DMS153 treated with DMSO at 0.1 percent for 48 hours (cell line): Measurements from ENCODE around the gene ARMC10.
"Not testable (repeated sequence)": the region's sequence is repeated elsewhere in the genome, so short reads cannot be mapped to it uniquely, and the experiment has no call there.

Experiments used
- DNase-seq: peaks from one replicate; lab custom pipeline; 2025; ENCODE audit not compliant: unreplicated experiment; lab: John Stamatoyannopoulos, UW

Gene ARMC10

DNA sequence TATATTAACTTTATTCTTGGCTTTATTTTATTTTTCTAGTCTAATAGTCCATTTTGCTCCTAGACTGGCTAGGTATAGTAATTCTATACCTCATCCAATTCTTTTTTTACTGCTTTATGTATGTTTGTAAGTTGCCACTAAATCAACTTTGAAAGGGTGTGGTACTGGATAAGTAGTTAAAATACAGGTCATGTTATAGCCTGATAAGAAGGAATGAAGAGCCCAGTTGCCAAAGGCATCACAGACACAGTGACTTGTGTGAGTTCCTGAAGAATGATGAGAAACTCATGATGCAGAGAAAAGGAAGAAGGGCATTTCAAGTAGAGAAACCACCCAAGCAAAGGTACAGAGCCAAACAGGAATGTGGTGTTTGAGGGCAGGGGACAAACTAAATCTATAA is 46.7 kb downstream of the ARMC10 start:
- no peak for DNase-seq

DNA sequence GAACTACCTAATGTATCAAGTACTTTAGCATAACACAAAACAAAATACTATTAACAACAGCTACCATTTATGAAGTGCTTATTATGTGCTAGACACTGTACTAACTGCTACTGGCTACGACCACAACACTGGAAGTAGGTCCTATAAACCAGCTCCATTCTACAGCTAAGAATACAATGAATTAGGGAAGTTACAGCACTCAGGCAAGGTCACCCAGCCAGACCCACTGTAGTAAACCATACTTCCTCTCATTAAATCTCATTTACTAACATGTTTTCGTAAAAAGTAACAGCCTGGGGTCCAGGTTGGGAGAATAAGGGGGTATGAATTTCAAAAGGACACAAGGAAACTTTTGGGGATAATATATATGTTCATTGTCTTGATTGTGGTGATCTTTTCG is 48.6 kb downstream of the ARMC10 start:
- DNase-seq: no peak

DNA sequence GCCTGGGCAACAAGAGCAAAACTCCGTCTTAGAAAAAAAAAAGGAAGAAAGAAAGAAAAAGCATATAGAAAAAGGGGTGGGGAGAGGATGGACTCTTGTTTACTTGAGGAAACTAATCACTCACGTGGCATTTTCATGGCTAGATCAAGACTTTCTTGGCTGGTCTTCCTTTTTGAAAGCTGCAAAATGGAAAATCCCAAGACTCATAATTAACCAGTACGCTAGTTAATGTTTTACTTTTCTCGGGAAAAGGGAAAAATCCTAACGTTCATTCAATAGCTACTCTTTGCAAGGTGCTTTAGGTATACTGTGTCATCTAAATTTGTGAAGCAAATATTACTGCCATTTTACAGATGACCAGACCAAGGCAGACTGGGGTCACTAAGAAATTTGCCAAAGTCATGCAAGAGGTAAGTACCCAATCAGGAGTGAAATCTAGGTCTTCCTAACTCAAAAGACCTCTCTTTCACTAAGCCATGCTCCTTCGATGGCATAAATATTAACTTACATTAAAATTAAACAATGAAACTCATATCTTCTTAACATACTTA is 49.6 kb downstream of the ARMC10 start:
- no peak for DNase-seq

DNA sequence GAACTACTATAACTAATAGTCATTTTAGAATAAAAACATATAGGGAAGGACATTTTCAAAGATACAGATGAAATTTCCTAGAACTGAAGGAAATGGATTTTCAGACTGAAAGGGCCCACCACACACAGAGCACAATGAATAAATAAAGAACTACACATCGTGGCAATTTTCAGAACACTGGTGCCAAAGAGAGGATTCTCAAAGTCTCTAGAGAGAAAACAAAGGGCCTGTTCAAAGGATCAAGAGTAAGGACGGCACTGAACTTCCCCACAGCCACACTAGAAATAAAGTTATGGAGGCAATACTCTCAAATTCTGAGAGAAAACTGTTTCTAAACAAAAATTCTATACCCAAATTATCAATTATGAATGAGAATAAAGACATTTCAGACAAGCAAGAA is 52.1 kb downstream of the ARMC10 start:
- DNase-seq: no peak

DNA sequence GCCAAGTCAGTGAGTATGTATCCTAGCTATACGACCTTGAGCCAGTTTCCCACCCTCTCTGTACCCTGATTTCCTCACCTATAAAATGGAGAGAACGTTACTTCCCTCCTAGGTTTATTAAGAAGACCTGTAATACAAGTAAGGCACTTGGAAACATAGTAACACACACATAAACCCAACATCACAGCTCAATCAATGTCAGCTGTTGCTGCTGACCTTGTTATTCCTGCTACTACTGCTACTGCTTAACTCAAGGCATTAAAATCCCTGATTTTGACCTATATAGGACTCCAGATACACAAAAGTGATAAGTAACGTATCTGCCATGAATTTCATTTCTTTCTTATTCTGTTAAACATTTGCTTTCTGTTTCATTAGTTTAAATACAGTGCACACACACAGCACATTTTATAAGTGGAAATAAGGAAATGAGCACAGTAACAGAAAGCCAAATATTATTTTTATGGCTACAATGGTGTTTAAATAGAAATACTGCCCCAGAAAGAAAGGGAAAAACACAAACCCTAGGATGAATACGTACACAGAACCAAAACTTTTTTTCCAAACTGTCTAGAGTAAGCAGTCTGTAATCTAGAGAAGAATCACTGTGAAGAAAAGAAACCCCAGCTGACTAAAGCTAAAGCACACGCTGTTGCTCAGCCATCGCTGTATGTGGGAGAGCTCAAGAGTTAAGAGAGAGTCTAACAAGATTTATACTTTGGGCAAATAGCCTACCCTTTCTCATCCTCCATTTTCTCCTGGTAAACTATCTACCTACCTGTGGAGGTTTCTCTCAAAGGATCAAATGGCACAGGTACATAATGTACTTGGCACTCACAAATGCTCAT is 55.0 kb downstream of the ARMC10 start:
- DNase-seq: no peak

DNA sequence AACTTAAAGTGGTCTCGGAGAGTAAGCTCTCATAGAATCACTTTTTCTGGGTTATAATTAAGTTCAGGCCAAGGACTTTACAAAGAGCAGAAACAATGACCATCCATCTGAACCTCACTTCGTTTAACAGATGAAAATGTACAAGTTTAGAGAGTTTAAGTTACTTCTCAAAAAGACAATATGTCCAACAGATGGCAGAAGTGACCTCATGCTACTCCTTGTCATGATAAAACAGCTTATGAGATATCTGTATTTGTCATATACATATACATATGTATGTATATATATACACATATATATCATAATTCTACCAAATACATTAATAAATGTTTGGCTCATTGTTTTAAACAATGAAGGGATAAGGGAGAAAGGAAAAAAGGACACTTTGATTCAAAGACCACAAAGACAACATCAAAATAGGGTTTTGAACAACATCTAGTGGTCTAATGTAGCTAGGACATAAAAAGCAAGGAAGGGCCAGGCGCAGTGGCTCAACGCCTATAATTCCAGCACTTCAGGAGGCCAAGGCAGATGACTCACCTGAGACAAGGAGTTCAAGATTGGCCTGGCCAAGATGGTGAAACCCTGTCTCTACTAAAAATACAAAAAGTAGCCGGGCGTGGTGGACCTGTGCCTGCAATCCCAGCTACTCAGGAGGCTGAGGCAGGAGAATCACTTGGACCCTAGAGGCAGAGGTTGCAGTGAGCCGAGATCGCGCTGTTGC is 56.1 kb downstream of the ARMC10 start:
- no peak for DNase-seq

DNA sequence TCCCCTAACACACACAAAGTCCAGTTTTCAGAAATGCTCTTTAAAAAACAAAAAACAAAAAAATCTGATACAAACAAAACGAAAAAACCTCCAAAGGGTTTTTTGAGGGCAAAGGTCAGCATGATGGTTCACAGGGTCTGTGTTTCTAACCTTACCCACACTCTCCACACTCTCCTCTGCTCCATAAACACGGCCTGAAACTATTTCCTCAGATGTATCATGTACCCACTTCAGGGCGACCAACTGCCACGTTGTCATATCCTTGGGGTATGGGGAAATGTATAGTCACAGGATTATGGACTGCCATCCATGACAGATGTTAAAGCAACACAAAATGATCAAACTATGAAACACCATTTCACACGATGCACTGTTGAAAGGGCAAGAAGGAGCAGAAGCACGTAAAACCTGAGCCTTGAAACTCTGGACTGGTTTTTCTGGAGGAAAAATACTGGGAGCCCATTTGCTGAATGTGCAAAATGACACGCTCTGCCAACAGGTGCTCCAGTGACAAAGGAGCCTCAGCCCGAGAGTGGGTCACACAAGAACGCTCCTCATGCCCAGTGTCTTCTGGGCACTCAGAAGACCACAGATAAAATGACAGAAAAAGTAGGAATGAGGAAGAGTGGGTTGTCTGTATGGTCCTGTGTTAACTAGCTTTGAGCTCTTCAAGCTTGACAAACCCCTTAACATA is 58.2 kb downstream of the ARMC10 start:
- DNase-seq: no peak

DNA sequence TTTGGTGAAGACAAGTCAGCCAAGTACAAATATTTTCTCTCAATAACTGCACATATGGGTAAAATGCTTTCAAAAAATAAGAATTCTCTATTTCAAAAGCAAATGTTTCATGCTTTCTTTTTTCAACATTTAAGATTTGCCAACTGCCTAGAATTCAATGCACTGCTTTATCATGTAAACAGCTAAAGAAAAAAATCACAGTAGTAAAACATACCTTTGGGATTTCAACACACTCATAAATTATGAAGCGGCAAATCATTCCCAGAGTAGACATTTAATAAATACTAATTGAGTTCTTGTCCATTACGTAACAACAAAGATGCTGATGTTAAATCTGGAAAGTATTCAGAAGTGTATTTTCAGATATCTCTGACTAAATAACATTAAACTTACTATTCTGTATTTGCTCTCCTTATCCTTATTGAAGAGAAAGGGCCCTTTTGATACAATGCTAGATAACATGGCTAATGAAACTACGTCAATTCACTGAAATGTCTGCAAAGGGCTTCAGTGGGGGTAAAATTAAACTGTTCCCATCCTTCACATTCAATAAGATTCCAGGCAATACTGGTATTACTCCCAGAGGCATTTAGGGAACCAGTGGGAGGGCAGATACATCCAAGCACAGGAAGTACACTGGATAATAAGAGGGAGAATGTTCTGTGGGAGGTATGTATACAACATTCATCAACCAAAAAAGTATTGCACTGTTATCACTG is 60.1 kb downstream of the ARMC10 start:
- no peak for DNase-seq

DNA sequence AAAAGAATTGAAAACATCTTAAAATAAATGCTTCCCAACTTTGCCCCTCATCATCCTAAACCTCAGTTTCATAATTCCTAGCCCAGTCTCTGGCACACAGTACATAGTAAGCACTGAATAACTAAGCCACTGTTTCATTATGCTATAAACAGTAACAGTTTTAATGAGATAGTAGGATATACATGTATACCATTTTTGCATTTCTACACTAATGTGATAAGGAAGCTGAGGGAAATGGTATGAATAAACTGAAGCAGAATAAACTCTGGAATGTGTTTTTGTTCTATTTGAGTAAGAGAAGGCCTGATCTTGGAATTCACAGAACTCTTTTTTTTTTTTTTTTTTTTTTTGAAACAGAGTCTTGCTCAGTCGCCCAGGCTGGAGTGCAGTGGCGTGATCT is 65.1 kb downstream of the ARMC10 start:
- DNase-seq: no peak

DNA sequence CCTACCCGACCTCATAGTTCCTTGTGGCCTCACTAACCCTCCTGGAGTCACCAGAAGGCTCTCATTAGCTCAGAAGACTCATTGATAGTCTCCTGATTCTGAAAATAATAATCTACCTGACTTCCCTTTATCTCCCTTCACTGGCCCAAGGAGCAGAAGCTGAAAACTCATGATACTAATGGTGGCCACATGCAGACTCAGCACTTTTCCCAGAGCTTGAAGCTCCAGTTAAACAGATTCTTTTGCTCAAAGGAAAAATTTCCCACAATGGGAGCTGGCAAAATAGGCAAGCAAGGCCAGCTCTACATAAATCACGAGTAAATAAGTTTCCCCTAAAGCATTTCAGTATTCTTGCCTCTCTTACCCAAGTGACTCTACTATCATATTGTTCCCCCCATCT is 65.7 kb downstream of the ARMC10 start:
- no peak for DNase-seq

DNA sequence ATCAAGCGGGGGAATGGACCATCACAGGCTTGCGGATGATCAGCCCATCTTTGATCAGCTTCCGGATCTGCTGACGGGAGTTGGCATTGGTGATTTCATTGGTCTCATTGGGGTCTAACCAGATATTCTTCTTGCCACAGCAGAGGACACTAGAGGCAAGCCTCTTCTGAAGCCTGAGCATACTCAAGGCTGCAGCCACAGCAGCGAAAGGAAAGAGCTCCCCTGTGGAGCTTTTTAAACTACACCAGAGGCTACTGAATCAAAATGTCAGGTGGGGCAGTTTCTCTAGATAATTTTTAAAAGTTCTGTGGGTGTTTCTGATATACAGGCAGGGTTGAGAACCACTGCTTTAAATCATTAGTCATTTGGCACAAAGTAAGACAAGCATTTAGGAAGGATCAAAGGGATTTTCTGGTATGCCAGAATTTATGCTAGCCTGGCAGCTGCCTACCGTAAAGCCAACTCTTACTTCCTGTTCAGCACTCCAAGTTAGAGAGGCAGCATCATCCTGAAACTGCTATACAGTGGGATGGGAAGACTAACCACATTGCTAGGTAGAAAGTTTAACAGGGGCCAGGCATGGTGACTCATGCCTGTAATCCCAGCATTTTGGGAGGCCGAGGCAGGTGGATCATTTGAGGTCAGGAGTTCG is 66.9 kb downstream of the ARMC10 start:
- DNase-seq: no peak

DNA sequence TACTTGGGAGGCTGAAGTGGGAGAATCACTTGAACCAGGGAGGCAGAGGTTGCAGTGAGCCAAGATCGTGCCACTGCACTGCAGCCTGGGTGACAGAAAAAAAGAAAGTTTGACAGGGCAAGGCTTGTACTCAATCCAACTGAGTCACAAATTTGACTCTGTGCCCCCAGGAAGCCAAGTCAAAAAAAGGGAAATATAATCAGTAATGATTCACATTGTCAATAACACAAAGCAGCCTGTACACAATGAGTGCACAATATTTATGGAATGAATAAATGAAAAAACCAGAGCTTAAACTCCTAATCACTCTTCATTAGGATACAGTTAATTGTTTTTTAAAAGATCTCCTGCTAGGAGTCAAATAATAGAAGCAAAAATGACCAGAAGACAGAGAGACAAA is 67.6 kb downstream of the ARMC10 start:
- no peak for DNase-seq

DNA sequence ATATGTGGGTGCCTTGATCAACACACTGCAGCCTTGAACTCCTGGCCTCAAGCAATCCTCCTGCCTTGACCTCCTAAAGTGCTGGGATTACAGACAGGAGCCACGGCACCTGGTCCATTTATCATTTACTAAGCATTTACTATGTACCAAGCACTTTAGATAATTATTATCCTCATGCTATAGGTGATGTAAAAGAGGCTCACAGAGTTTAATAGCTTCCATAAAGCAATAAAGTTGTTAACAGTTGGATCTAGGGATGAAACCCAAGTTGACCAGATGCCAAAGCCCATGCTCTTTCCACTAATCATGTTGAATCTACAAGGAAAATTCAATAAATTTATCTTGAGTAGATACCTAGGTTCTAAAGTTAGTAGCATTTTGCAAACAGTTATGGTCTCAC is 68.9 kb downstream of the ARMC10 start:
- DNase-seq: no peak

DNA sequence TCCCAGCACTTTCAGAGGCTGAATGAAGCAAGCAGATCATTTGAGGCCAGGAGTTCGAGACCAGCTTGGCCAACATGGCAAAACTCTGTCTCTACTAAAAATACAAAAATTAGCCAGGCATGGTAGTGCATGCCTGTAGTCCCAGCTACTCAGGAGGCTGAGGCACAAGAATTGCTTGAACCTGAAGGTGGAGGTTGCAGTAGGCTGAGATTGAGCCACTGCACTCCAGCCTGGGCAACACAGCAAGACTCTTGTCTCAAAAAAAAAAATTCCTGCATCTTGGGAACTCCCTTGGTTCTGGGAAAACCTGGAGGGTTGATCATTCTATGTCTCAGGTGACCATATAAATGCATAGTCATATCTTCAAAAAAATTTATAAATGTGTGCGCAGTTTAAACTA is 69.8 kb downstream of the ARMC10 start:
- DNase-seq: not testable (repeated sequence)

DNA sequence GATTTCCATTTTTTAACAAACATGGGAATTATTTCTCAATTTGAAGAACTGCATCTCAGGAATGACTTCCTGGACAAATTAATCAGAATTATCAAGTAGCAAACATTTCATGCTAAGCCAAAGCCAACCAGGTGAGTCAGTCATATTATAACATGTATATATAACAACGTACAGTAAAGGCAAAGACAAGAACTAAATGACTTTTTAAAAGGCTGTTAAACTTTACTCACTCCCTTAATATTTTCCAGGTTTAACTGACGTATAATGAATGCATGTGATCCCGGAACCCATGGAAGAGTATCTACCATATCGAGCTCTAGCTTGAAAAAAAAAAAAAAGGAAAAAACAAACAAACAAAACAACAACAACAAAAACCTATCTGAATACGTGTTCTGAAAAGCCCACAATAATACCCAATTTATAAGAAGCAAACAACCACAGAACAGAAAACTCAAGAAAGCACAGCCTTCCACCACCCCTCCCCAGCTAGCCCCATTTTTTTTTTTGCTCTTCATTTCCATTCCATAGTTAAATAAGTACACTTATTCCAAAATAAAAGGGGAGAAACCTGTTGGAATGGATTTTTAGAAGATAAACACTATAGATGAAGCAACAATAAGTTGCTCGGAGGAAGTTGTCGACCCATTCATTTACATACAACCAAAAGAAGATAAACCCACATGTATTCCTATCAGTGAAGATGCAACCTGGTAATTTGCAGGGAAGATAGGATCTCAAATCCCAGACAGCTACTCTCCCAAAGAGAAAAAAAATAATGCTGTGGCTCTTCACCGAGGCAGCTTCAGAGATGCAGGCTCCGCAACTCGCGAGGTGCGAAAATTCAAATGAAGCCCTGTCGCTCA is 73.4 kb downstream of the ARMC10 start:
- peak; percentile 53 for DNase-seq
